NCI-H2081 (cell line): Measurements from ENCODE around the gene TSN.
"Not testable (repeated sequence)": the region's sequence is repeated elsewhere in the genome, so short reads cannot be mapped to it uniquely, and the experiment has no call there.

Source experiments
- DNase-seq, 2 experiments: peaks; one replicate each; lab custom pipeline; 2025; lab: John Stamatoyannopoulos, UW

Gene TSN

DNA sequence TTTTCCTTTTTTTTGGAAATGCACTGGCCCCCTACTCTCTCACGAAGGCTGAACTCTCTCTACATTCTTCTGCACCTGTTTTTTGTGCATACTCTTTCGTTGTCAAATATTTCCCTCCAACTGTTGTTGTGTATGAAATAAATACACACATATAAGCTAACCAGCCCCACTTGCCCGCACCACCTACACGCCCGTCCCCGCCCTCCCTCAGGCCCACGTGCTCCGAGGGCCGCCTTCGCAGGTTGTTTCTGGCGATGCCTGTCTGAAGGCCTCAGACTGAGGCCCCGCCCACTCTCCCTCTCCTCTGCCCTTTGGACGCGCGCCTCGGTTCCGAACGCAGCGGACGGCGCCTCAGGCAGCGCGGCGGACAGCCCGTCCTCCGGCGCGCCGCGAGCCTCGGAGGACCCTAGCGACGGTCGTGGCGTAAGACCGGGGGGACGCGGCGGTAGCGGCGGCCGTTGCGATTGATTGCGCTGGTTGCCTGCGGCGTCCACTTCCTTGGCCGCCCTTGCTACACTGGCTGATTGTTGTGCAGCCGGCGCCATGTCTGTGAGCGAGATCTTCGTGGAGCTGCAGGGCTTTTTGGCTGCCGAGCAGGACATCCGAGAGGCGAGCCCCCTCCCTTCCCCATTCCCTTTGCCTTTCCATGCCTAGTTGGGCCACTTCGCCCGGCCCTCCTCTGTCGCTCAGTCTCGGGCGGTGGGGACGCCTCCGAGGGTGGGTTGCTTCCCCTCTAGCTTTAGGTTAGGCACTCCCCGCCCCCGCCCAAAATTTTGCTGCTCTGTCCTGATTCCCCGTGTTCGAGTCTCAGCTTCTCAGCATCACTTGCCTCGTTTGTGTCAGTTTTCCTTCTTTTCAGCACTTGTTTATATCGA lies at the start of gene TSN:
TSS of gene TSN (plus strand) at position 415 of the 875 bp plus-strand sequence. CDS start at position 544, 129 bp downstream.
- peak; percentile 97 to 98 for DNase-seq

DNA sequence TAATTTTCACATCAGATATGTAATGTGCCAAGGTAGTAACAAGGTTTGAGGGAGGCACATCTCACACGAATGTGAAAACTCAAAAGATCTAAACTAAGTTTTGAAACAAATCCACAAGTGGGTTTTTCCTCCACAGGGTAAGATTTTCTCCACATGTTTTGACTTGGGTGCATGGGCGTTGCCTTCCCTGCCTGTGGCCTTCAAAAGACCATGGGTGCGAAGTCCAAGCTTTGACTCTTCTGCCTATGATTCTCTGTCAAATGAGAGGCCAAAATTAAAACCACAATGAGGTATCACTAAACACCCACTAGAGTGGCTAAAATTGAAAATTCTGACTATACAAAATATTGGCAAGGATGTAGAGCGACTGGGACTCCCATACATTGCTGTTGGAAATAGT lies 49.5 kb upstream of the TSN start:
- no peak for DNase-seq

DNA sequence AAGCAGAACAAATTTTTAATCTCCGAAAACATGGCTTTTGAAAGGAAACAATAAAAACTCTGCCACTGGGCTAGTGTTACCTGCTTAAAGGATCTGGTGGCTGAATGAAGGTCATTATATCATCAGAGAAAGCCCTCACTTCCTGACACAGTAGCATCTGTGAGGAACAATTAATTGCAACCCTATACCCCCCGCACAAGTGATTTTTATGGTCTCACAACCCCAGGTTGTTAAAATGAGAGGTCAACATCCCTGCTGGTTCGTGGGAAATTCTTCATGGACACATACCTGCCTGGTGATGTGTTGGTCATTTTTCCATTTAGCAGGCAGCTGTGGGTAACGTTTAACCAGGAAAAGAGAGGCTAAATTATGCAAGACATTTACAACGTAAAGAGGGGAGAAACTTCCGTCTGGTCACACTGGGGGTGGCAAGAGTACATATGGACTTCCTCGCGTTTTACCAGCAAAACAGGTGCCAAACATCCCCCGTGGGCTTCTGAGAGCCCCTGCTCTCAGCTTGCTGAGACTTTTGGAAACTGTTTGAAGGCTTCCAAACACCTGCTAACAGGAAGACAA lies 48.0 kb upstream of the TSN start:
- peak in 1 of 2 experiments; percentile 35 for DNase-seq

DNA sequence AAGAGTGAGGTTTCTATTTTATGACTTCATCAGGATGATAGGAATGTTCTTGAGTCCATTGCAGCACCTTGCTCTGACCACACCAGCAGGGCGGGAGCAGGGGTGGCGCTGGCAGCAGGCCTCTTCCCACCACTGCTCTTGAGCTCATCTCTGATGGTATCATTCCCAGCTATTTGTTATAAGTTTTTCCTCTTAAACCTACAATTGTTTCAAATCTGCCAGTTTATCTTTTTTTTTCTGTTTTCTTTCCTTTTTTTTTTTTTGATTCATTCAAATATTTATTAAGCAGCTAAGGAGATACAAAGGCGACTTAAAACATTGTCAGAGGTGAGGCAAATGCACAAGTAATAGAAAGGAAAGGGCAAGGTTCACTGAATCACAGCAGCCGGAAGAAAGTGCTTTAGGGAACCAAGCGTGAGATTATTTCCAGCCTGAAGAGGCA lies 47.5 kb upstream of the TSN start:
- DNase-seq: no peak

DNA sequence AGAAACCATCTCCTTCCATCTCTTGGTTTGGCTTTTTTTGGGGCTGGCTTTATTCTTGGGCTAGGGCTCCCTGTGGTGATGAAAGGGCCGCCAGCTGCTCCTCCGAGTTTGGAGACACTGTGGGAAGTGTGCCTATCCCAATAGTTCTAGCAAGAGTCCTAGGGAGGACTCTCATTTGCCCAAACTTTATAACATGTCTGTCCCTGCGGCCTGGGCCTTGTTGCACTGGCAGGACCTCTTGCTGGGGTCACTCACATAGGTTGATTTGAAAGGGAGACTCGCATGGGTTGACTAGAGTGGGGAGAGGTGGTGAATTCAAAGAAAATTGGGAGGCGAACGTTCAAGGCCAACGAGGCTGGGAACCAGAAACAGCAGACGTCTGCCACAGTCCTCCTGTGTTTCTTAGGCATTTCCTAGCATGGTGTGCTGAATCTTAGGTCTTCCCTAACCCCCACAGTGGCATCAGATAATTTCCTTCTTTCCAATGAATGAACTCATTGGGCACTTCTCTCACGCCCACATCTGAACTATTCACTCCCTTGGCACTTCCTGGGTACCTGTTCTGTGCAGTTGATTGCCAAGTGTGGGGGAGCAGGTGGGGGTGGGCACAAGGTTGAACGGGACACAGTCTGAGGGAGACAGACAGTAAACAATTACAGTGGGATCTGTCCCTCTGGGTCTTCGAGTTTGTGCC lies 45.5 kb upstream of the TSN start:
- DNase-seq: no peak

DNA sequence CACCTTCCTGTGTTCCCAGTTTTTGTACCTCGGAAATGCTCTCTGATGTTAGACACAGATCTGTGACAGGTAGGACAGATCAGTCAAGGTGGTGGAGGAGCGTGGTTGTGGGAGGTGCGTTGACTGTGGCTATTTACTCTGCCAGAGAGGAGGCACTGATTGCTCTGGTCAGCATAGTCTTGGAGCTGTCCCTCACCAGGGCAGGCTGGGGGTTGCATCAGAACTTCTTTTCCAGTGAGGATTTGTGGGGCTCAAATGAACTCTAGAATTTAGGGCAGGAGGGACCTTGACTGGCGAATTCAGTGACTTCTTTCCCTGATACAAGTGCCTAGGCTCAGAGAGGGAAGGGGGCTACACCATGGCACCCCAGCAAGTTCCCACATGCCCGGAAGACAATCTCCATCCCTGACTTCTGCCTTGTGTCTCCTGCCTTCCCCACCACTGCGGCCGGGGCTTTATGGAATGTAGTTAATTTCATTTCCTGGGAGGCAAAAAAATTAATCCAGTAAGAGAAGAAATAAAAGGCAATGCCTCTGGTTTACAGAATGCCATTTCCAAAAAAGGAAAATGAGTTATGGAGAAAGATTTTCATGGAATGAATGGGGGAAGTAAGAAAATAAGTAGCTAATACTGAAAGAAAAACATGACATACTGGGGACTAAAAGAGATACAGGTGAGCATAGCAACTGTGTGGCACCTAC lies 44.8 kb upstream of the TSN start:
- DNase-seq: no peak

DNA sequence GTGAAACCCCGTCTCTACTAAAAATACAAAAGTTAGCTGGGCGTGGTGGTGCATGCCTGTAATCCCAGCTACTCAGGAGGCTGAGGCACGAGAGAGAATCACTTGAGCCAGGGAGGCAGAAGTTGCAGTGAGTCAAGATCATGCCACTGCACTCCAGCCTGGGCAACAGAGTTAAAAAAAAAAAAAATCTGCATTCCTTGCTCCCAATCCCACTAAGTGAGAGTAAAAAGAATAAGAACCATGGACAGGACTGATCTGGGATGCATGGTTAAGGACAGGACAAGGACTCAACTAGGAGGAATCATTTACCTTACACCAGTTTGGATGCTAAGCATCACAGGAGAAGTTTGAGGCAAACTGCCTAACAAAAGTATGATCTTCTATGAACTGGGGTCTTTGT lies 44.0 kb upstream of the TSN start:
- DNase-seq: not testable (repeated sequence)

DNA sequence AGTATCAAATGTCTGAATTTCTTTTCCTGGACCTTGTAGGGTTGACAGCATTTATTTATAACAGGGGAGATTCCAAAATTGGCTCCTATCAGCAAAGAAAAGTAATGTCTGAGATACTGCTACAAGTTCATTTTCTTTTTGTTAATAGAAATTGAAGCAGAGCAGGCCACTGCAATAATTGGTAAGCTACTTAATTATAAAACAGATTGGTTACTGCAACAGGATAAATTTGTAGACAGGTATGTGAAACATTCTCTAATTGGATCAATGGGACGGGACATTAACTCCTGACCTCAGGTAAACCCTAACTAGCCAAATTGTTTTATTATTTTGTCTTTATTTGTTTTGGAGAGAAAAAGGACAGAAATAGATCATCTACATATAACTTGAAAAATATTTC lies 39.3 kb upstream of the TSN start:
- DNase-seq: no peak

DNA sequence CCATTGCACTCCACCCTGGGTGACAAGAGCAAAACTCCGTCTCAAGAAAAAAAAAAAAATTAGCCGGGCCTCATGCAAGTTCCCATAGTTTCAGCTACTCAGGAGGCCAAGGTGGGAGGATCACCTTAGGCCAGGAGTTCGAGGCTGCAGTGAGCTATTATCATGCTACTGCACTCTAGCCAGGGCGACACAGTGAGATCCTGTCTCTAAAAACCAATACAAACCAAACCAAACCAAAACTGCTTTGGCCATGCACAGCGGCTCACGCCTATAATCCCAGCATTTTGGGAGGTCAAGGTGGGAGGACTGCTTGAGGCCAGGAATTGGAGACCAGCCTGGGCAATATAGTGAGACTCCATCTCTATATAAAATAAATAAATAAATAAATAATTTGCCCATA lies 37.9 kb upstream of the TSN start:
- DNase-seq: no peak

DNA sequence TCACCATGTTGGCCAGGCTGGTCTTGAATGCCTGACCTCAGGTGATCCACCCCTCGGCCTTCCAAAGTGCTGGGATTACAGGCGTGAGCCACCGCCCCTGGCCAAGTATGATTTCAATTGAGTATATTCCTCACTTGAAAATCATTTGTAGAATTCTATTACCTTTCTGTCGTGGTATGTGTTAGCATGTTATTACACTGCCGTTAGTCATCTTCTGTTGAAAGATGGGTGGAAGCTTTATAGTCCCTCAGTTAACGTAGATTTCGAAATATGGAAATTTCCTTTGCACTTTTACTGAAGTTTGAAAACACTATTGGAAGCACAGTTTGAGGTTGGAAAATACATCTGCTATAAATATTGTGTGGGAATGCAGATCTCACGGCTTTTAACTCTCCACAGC lies 33.5 kb upstream of the TSN start:
- DNase-seq: no peak

DNA sequence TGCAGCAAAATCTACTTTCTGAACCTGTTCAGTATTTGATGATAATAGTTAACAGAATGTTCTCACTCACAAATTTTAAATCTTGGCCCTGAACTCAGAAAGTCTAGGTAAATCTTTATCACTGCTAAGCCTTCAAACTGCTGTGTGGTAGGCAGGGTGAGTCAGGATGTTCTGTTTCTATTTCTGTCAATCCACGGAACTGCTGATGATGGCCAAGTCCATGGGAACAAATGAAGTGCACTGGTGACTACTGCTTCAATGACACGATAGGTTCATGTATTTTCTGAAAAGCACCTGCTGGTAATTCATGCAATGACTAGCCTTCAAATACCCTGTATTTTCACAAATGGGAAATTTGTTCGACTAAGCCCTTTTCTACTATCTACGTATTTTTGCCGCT lies 33.0 kb upstream of the TSN start:
- no peak for DNase-seq

DNA sequence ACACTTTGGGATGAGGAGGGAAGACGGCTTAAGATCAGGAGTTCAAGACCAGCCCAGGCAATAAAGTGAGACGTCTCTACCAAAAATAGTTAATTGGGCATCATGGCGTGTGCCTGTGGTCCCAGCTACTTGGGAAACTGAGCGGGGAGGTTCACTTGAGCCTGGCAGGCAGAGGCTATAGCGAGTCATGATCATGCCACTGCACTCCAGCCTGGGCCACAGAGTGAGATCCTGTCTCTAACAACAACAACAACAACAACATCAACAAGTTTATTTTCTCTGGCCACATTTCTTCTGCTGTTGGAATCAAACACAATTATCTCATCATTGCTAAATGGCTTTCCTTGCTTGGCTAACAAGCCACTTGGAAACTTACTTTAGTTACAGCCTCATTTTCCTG lies 32.1 kb upstream of the TSN start:
- DNase-seq: no peak

DNA sequence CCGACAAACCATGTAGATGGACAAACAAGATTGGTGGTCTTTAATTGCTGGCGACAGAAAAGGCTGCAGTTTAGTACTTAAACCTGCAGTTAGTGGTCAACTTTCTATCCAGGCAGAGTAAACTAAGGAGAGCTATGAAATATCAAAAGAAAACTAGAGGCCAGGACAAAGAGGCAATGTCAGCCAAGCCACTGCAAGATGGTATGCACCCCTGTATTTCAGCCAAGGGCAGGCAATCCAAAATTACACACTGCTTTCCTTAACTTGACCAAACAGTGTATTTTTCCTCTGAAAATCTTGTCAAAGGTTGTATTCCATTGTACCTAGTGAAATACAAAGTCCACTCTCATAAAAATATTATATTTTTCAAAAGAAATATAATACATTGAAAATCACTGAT lies 28.1 kb upstream of the TSN start:
- no peak for DNase-seq

DNA sequence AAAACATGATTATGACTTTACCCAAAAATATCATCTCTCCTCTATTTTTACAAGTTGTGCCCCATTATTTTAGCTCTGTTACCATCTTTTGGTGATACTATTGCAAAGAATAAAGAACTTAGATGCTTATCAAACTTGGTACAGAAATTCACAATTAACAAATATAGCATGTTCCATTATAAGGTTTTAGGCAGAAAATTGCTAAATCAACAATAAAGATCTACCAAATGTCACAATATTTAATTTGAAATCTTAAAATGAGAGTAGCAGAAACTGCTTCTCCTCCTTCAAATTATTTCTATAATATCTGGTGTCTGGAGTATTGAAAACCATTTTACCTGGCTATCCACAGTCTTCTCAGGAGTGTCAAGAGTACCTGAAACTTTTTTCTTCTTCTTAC lies 27.5 kb upstream of the TSN start:
- DNase-seq: no peak

DNA sequence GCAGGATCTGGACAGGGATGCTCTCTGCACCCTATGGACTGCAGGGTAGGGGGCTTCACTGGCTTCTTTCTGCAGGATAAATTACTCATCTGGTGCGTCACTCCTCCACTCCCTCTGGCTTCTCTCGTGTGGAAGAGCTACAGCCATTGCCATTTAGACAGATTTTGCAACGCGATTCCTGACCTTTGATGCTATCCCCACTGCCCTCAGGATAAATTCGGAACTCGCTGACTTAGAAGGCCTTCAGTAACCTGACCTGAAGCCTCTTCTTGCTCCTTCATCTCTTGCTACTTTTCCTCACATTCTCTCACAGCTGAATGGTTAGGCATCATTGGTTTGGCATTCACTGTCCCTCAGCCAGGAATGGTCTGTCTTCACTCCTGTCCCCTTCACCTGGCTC lies 24.1 kb upstream of the TSN start:
- no peak for DNase-seq

DNA sequence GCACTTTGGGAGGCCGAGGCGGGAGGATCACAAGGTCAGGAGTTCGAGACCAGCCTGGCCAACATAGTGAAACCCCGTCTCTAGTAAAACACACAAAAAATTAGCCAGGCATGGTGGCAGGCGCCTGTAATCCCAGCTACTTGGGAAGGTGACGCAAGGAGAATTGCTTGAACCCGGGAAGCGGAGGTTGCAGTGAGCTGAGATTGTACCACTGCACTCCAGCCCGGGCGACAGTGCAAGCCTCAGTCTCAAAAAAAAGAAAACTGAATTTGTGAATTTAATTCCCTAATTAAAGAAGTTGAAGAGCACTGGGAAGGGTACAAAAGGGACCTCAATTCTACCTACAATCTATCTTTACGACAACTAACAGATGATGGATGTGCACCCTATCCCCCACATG lies 20.9 kb upstream of the TSN start:
- not testable (repeated sequence) for DNase-seq

DNA sequence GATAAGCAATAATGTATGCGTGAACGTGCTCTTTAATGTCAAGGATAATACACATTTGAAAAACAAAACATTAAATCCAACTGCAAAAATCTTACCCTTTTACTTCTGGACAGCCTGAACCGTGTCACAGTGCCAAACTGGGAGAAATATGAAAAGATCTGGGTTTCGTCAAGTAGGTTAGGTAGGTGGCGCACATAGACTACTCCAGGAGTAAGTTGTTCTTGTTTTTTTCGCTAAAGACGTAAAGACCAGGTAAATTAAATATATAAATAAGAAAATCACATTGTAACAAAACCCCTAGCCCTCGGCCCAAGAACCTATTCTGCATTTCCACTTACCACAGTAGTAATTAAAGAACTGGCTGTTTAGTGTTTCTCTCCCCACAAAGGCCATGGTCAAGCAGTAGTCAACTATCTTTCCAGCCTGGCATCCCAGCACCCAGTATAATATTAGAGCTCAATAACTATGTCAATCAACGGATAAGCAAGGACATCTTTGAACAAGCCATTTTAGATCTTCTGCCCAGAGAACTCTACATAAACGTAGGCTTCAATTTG lies 19.9 kb upstream of the TSN start:
- DNase-seq: peak in 1 of 2 experiments; percentile 17

DNA sequence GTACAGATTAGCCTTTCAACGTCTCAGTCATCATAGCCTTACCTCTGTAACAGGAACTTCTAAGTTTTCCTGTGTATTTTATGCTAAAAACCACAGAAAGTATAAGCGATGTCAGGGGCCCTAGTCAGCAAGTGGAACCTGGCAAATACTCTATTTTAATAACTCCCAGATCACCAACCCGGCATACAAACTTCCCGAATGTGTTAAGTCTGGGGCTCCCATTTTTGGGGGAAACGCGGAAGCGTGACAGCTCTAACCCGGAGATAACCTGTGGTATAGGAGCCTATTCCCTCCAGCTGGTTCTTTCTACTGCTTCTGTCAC lies 19.4 kb upstream of the TSN start:
- no peak for DNase-seq

DNA sequence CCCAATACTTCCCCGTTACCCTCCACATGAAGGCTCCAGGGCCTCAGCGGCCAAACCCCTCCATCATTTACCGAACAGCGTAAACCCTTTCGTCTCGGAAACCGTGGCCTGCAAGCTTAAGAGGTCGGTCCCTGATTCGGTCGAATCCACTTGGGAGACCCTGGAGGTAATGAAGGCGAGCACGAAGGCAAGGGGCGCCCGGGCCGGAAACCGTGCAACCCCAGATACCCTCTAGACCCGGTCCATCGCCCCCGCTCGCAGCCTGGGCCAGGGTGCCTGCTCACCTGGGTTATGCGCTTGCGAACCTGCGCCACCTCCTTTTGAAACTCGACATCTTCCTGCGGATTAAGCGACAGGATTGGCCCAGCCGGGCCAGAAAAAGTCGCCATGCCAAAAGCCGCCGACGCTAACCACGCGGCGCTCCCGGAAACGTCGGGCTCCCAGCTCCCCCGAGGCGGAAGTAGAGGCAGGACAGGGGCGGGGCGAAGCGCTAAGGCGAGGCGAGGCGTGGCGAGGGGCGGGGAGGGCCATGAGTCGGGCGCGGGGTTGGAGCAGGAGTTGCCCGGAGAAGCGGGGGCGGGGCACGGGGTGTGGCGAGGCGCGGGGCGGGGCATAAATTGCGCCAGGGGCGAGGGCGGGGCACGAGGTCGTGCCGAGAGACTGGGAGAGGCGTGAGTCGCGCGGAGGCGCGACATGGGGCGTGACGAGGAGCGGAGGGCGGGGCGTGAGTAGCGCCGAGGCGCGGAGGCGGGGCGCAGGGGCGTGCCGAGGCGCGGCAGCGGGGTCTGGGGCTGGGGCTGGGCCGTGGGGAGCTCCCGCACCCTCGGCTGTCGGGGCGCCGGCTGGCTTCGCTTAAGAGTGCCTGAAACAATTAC lies 18.8 kb upstream of the TSN start, which contains the start of gene NIFK:
TSS of gene NIFK (minus strand) at position 414 of the 875 bp plus-strand sequence. CDS start at position 389, 25 bp downstream.
- peak; percentile 95 to 97 for DNase-seq

DNA sequence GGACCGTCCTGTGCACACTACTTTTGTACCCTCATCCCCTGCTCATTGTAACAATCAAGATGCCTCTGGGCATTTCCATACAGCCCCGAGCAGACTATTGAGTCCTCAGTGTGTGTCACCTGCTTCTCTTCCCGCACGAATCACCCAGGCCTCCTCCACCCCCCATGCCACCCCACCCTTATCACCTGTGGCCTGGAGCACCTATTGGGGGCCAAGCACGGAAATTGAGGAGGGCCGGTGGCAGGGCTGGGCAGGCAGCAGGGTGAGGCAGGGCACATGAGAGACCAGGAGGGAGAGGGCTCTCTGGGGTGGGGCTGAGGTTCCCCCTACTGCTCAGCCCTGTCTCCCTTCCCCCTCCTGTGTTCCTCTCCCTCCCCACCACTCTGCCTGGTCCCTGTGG lies 14.5 kb upstream of the TSN start:
- no peak for DNase-seq

DNA sequence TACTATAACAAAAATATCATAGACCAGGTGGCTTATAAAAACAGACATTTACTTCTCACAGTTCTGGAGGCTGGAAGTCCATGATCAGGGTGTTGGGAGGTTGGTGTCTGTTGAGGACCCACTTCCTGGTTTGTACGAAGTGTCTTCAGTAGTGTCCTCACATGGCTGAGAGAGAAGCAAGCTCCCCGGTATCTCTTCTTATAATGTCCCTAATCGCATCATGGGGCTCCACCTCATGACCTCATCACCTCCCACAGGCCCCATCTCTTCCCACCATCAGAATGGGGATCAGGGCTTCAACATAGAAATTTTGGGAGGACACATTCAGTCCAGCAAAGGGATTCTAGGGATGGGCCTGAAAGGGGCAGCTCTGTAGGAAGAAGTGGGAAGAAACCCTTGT lies 14.0 kb upstream of the TSN start:
- DNase-seq: no peak
